Karpas-422 (cell line): ENCODE results near the gene NR2F6. TPM values are rescaled to one million over a fixed set of nuclear protein-coding genes. Genes with fewer than 3 reads are reported as not detected.
"Not testable (repeated sequence)": the region's sequence is repeated elsewhere in the genome, so short reads cannot be mapped to it uniquely, and the experiment has no call there.

Experiments
- DNase-seq: peaks from one replicate; pipeline ENCODE4 v3.0.0-alpha.2; 2015
- H2AFZ ChIP-seq: fragments of 200-600 bp; sonication (generic); 2 replicates; pipeline ENCODE4 v1.6.1; 2014; ENCODE audit warnings: antibody characterized with exemption, low read length, mixed read lengths
- H3K27ac ChIP-seq: fragments of 200-600 bp; sonication (generic); 2 replicates; pipeline ENCODE4 v1.5.1; 2014; ENCODE audit warnings: mild to moderate bottlenecking, low read length, moderate library complexity
- H3K27me3 ChIP-seq: fragments of 200-600 bp; sonication (generic); 2 replicates; pipeline ENCODE4 v1.6.1; 2014; ENCODE audit warnings: low read length, mixed read lengths
- H3K36me3 ChIP-seq: fragments of 200-600 bp; sonication (generic); 2 replicates; pipeline ENCODE4 v1.6.1; 2014; ENCODE audit warnings: low read length, mixed read lengths; ENCODE audit not compliant: insufficient read depth
- H3K4me1 ChIP-seq: fragments of 200-600 bp; sonication (generic); 2 replicates; pipeline ENCODE4 v1.6.1; 2014; ENCODE audit warnings: mild to moderate bottlenecking, low read length, mixed read lengths
- H3K4me2 ChIP-seq: fragments of 200-600 bp; sonication (generic); 2 replicates; pipeline ENCODE4 v1.6.1; 2014; ENCODE audit warnings: low read length, low read depth, mild to moderate bottlenecking; ENCODE audit not compliant: poor library complexity, severe bottlenecking
- H3K4me3 ChIP-seq: fragments of 200-600 bp; sonication (generic); 2 replicates; pipeline ENCODE4 v1.5.1; 2014; ENCODE audit warnings: mild to moderate bottlenecking, antibody characterized with exemption, low read length, mixed read lengths
- H3K79me2 ChIP-seq: fragments of 200-600 bp; sonication (generic); 2 replicates; pipeline ENCODE4 v1.6.1; 2014; ENCODE audit warnings: mild to moderate bottlenecking, low read length, mixed read lengths
- H3K9ac ChIP-seq: fragments of 200-600 bp; sonication (generic); 2 replicates; pipeline ENCODE4 v1.6.0; 2014; ENCODE audit warnings: low read length
- H3K9me2 ChIP-seq: fragments of 200-600 bp; sonication (generic), shearing (Covaris generic); replicated peaks from 2 replicates; pipeline ENCODE4 v1.6.0; 2014; ENCODE audit warnings: mild to moderate bottlenecking, low read length, moderate library complexity; ENCODE audit not compliant: insufficient read depth
- H3K9me3 ChIP-seq: fragments of 300-700, 200-600 bp; sonication (generic); 2 replicates; pipeline ENCODE4 v1.6.1; 2014; ENCODE audit warnings: low read length, mixed read lengths
- H4K20me1 ChIP-seq: fragments of 200-600 bp; sonication (generic); 2 replicates; pipeline ENCODE4 v1.6.1; 2014; ENCODE audit warnings: mild to moderate bottlenecking, antibody characterized with exemption, low read length, low read depth; ENCODE audit not compliant: insufficient read depth
- total RNA-seq: library from RNA; depleted of rRNA; stranded (reverse); fragments of >200 nt; shearing (Covaris generic); gene quantifications from 2 replicates; pipeline ENCODE4 v1.2.3, GENCODE V29; 2014; ENCODE audit warnings: low replicate concordance

NR2F6 gene
- total RNA-seq, 1 experiment from 2014 or later, result 8.6 TPM

GRCh38 chr19:17285415-17286135 is 39.9 kb upstream of the NR2F6 start:
- Histone ChIP-seq H2AFZ (no peak overlapping the region), H3K27ac (no peak overlapping the region), H3K36me3 (peaks cover 21% of the 10 kb centered on the region), H3K9ac (no peak overlapping the region), H3K9me2 (no peaks in the 10 kb centered on the region), H3K4me1 (peaks cover 23% of the 10 kb centered on the region), H4K20me1 (peaks cover 12% of the 10 kb centered on the region), H3K4me2 (no peak overlapping the region), H3K4me3 (no peak overlapping the region), H3K9me3 (no peaks in the 10 kb centered on the region), H3K79me2 (peaks cover 15% of the 10 kb centered on the region; the same call in 1 of the 2 replicates), H3K27me3 (no peaks in the 10 kb centered on the region)
- DNase-seq, result no peak

GRCh38 chr19:17283504-17283996 is 37.8 kb upstream of the NR2F6 start:
- DNase-seq, result no peak
- Histone ChIP-seq H3K4me3 (no peak overlapping the region), H3K27me3 (no peaks in the 10 kb centered on the region), H3K4me2 (no peak overlapping the region), H3K36me3 (peaks cover 25% of the 10 kb centered on the region), H3K9me2 (no peaks in the 10 kb centered on the region), H3K9me3 (no peaks in the 10 kb centered on the region), H4K20me1 (peaks cover 12% of the 10 kb centered on the region), H2AFZ (no peak overlapping the region), H3K9ac (no peak overlapping the region), H3K27ac (no peak overlapping the region), H3K4me1 (peaks cover 23% of the 10 kb centered on the region), H3K79me2 (peaks cover 15% of the 10 kb centered on the region; the same call in 1 of the 2 replicates)

GRCh38 chr19:17282488-17283125 is 36.9 kb upstream of the NR2F6 start:
- H3K9me3 ChIP-seq, result no peaks in the 10 kb centered on the region
- no peaks in the 10 kb centered on the region for H3K27me3 ChIP-seq
- H2AFZ ChIP-seq, result peak overlapping the region; percentile 81; the same call in 1 of the 2 replicates
- H3K4me2 ChIP-seq, result peak overlapping the region; percentile 90
- no peaks in the 10 kb centered on the region for H3K9me2 ChIP-seq
- peaks cover 15% of the 10 kb centered on the region; the same call in 1 of the 2 replicates for H3K79me2 ChIP-seq
- peak; percentile 94 for DNase-seq
- H3K9ac ChIP-seq, result peak overlapping the region; percentile 87
- peaks cover 23% of the 10 kb centered on the region for H3K4me1 ChIP-seq
- peak overlapping the region; percentile 73 for H3K4me3 ChIP-seq
- peak overlapping the region; percentile 78 for H3K27ac ChIP-seq
- H3K36me3 ChIP-seq, result peaks cover 25% of the 10 kb centered on the region
- peaks cover 12% of the 10 kb centered on the region for H4K20me1 ChIP-seq

- peaks cover 15% of the 10 kb centered on the region; the same call in 1 of the 2 replicates for H3K79me2 ChIP-seq
- peak within 1 kb of the TSS; percentile 73 for H3K4me3 ChIP-seq
- H3K27me3 ChIP-seq, result no peaks in the 10 kb centered on the region
- peaks cover 23% of the 10 kb centered on the region for H3K4me1 ChIP-seq
- H3K27ac ChIP-seq, result peak within 1 kb of the TSS; percentile 78
- H3K4me2 ChIP-seq, result peak within 1 kb of the TSS; percentile 90
- H4K20me1 ChIP-seq, result peaks cover 12% of the 10 kb centered on the region
- H3K36me3 ChIP-seq, result peaks cover 25% of the 10 kb centered on the region
- peak within 1 kb of the TSS; percentile 81; the same call in 1 of the 2 replicates for H2AFZ ChIP-seq
- peak; percentile 93 for DNase-seq
- H3K9me2 ChIP-seq, result no peaks in the 10 kb centered on the region
- peak within 1 kb of the TSS; percentile 87 for H3K9ac ChIP-seq
- H3K9me3 ChIP-seq, result no peaks in the 10 kb centered on the region
Observed at GRCh38 chr19:17281391-17282304, 35.9 kb upstream of the NR2F6 start, which contains the start of gene ANKLE1. TSS of gene ANKLE1 (plus strand) at chr19:17281901. CDS start at chr19:17281921, 20 bp downstream.

- Histone ChIP-seq H3K27ac (no peak overlapping the region), H3K4me3 (no peak overlapping the region), H3K4me1 (peaks cover 23% of the 10 kb centered on the region), H3K27me3 (no peaks in the 10 kb centered on the region), H3K4me2 (no peak overlapping the region), H3K9ac (no peak overlapping the region), H3K79me2 (peaks cover 15% of the 10 kb centered on the region; the same call in 1 of the 2 replicates), H2AFZ (no peak overlapping the region), H3K9me3 (no peaks in the 10 kb centered on the region), H3K9me2 (no peaks in the 10 kb centered on the region), H4K20me1 (peaks cover 8% of the 10 kb centered on the region), H3K36me3 (peaks cover 17% of the 10 kb centered on the region)
- DNase-seq, result no peak
Observed at GRCh38 chr19:17279436-17279835, 33.7 kb upstream of the NR2F6 start.

GRCh38 chr19:17275441-17276175 is 29.9 kb upstream of the NR2F6 start:
- Histone ChIP-seq H3K27me3 (no peaks in the 10 kb centered on the region), H3K79me2 (no peaks in the 10 kb centered on the region), H3K9me3 (no peaks in the 10 kb centered on the region), H2AFZ (no peak overlapping the region), H3K9ac (no peak overlapping the region), H3K36me3 (peaks cover 16% of the 10 kb centered on the region), H3K4me2 (no peak overlapping the region), H3K4me3 (no peak overlapping the region), H4K20me1 (no peaks in the 10 kb centered on the region), H3K4me1 (no peaks in the 10 kb centered on the region), H3K9me2 (no peaks in the 10 kb centered on the region), H3K27ac (no peak overlapping the region)
- no peak for DNase-seq

GRCh38 chr19:17274892-17275291 is 29.2 kb upstream of the NR2F6 start:
- H3K9me3 ChIP-seq, H3K4me1 ChIP-seq, H3K27me3 ChIP-seq, H3K79me2 ChIP-seq, H4K20me1 ChIP-seq, H3K9me2 ChIP-seq, H3K4me3 ChIP-seq, DNase-seq, H3K27ac ChIP-seq, H3K9ac ChIP-seq, H3K4me2 ChIP-seq, H2AFZ ChIP-seq: not testable (repeated sequence)
- peaks cover 16% of the 10 kb centered on the region for H3K36me3 ChIP-seq
